ENCODE results near the gene RTP4.

The RTP4 gene

GRCh38 chr3:187343670-187344069 lies 24.5 kb upstream of the RTP4 start:
- no peak for TF ChIP-seq CTCF (IDR thresholded peaks at IDR 0.05)
- H3K27ac ChIP-seq: no peak overlapping the region

GRCh38 chr3:187352581-187353575 lies 15.3 kb upstream of the RTP4 start:
- TF ChIP-seq CTCF (IDR thresholded peaks at IDR 0.05) (no peak), ZFX (IDR thresholded peaks at IDR 0.05; ENCODE audit: borderline replicate concordance) (no peak)
- H3K27ac ChIP-seq: peak overlapping the region; percentile 12; the same call in 1 of the 2 replicates

- no peak for TF ChIP-seq ZFX (IDR thresholded peaks at IDR 0.05; ENCODE audit: borderline replicate concordance)
- TF ChIP-seq CTCF (IDR thresholded peaks at IDR 0.05): no peak
- H3K27ac ChIP-seq: no peak overlapping the region
These were observed 10.1 kb upstream of the RTP4 start for GRCh38 chr3:187358068-187358467.

GRCh38 chr3:187359798-187360486 lies 8.2 kb upstream of the RTP4 start:
- H3K27ac ChIP-seq: no peak overlapping the region
- TF ChIP-seq CTCF (IDR thresholded peaks at IDR 0.05) (no peak), ZFX (IDR thresholded peaks at IDR 0.05; ENCODE audit: borderline replicate concordance) (no peak)

- TF ChIP-seq CTCF (IDR thresholded peaks at IDR 0.05) (no peak), ZFX (IDR thresholded peaks at IDR 0.05; ENCODE audit: borderline replicate concordance) (no peak)
- H3K27ac ChIP-seq: no peak overlapping the region
These were observed 7.6 kb upstream of the RTP4 start for GRCh38 chr3:187360596-187360995.

- TF ChIP-seq ZFX (IDR thresholded peaks at IDR 0.05; ENCODE audit: borderline replicate concordance): no peak
- no peak for TF ChIP-seq CTCF (IDR thresholded peaks at IDR 0.05)
- H3K27ac ChIP-seq: no peak overlapping the region
These were observed 6.3 kb upstream of the RTP4 start for GRCh38 chr3:187361835-187362234.
